RPMI7951 (cell line): Measurements from ENCODE around the gene TNFRSF8. TPM values are rescaled to one million over a fixed set of nuclear protein-coding genes. Genes with fewer than 3 reads are reported as not detected.
A peak's percentile ranks its signal among the peaks of the same experiment; 100 is the strongest.
"Not testable (repeated sequence)": the region's sequence is repeated elsewhere in the genome, so short reads cannot be mapped to it uniquely, and the experiment has no call there.

Source experiments
- DNase-seq: peaks from one replicate; pipeline ENCODE4 v3.0.0-alpha.2; 2012; ENCODE audit warnings: low read depth
- total RNA-seq: library from RNA; depleted of rRNA; stranded (reverse); fragments of >200 nt; shearing (Covaris generic); gene quantifications from 2 replicates; pipeline ENCODE4 v1.2.3, GENCODE V29; 2014

The TNFRSF8 gene
- total RNA-seq, 1 experiment from 2014 or later = not detected

GRCh38 chr1:12038356-12039163 lies 24.5 kb upstream of the TNFRSF8 start:
- DNase-seq = no peak

GRCh38 chr1:12039164-12039525 lies 24.0 kb upstream of the TNFRSF8 start:
- no peak for DNase-seq

GRCh38 chr1:12039824-12040456 lies 23.2 kb upstream of the TNFRSF8 start:
- DNase-seq = not testable (repeated sequence)

DNA sequence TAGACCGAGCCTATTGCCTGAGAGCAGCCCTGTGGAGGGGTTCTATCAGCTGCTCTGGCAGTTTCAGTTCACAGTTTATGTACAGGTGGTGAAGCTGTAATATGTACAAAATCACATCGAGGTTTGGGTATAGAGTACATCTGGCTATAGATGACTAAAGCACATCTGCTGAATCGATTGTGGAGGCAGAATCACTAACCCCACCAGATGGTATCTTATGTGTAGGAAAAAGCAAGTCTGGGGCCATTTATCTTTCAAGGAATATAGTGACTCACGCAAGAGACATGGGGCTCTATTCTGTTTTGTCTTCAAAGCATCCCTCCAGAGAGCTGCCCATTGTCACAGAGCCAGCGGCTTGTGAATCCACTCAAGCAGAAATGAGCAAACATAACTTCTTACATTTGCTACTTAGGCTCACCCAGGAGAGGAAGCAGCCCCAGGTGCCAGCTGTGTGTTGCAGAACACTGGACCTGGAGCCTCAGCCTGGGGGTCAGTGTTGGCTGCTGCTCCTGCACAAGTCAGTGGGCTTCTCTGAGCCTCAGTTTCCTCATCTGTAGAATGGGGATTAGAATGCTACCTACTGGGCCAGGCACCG lies 22.5 kb upstream of the TNFRSF8 start:
- DNase-seq = peak; percentile 92

DNA sequence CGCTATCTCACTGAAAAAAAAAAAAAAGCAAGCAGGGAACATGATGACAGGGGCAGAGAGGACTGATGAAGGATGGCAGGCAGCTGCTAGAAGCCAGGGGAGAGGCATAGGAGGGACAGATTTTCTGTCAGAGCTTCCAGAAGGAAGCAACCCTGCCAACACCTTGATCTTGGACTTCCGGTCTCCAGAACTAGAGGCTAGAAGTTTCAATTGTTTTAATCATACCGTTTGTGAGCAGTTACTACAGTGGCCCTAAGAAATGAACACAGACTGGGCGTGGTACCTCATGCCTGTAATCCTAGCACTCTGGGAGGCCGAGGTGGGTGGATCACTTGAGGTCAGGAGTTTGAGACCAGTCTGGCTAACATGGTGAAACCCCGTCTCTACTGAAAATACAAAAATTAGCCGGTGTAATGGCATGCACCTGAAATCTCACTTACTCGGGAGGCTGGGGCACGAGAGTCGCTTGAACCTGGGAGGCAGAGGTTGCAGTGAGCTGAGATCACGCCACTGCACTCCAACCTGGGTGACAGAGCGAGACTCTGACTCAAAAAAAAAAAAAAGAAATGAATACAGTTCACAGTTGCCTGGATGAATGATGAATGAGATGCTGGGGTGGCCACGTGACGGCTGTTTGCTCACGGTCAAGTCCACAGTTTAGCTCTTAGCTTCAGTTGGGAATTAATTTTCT lies 18.8 kb upstream of the TNFRSF8 start:
- peak; percentile 20 for DNase-seq

GRCh38 chr1:12046749-12047119 lies 16.4 kb upstream of the TNFRSF8 start:
- DNase-seq = no peak

- DNase-seq = peak; percentile 77
Observed at GRCh38 chr1:12047120-12047876, 15.8 kb upstream of the TNFRSF8 start.

DNA sequence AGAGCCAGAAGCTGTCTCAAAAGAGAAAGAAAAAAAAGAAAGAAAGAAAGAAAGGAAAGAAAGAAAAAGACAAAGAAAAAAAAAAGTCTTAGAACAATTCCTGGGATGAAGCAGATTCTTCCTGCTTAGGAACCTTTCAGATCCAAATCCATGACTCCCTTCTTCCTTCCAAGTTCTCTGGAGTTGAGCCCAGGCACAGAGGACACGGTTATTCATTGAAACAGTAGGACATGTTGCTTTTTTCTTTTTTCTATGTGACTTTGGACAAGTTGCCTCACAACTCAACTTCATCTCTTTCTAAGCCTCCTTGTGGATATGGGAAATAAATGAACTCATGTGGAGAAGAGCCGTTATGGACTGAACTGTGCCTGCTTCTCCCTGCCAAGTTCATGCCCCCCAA lies 14.7 kb upstream of the TNFRSF8 start:
- DNase-seq = no peak

DNA sequence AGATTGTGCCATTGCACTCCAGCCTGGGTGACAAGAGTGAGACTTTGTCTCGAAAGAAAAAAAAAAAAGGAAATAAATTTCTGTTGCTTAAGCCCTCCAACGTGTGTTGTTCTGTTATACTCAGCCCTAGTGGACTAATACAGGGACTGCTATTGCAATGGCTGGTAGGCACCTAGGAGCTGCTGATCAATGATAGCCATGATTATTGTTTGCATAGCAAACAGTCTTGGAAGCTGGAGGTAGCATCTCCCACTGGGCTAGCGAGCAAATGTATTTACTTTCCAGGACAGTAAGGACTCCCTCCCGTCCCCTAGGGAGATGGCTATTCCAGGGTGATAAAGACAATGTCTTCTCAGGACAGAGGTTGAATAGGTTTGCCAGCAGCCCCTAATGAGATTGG lies 13.5 kb upstream of the TNFRSF8 start:
- DNase-seq = no peak

- no peak for DNase-seq
Observed at GRCh38 chr1:12051361-12051760, 11.7 kb upstream of the TNFRSF8 start.

DNA sequence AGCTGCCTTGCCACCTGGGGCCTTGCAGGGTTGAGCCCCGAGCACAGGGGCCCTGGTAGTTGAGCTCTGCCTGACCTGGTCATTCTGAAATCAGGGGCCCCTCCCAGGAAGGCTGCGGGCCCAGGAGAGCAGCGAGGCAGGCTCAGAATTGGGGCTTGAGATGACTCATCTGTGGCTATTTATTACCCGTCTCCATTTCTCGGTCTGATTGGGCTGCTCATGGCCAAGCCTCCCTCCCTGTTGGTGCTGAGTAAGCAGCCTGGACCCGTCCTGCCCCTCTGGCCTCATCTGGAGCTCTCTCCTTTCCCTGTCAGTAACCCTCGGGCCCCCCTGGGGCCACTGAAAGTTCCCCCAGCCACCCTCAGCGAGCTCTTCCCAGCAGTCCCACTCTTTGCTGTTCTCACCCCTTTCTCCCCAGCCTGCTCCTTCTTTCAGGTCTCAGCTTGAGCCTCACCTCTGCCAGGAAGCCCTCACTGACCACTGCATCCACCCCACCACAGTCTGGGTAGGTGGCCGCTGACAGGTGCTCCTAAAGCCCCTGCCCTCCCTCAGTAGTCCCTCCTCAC lies 11.0 kb upstream of the TNFRSF8 start:
- DNase-seq = peak; percentile 86

- no peak for DNase-seq
Observed at GRCh38 chr1:12052997-12053686, 10.0 kb upstream of the TNFRSF8 start.

GRCh38 chr1:12053752-12054548 lies 9.2 kb upstream of the TNFRSF8 start:
- no peak for DNase-seq

DNA sequence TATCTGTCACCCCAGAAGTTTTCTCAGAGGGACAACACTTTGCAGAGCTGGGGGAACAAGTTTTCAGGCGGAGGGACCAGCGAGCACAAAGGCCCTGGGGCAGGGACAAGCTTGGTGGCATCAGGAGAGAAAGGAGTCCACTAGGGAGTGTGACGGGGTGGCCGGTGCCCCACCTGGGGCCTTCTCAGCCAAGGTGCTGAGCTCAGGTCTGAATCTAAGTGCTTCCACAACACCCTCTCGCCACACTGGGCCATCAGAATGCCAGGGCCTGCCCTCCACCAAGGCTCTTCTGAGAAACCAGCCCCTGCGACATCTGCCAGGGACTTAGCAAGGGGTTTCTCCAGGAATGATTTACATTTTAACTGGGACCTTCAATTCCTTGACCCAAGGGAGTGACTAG lies 7.8 kb upstream of the TNFRSF8 start:
- DNase-seq = no peak

GRCh38 chr1:12056331-12056841 lies 6.7 kb upstream of the TNFRSF8 start:
- DNase-seq = no peak

GRCh38 chr1:12057382-12057781 lies 5.7 kb upstream of the TNFRSF8 start:
- no peak for DNase-seq

DNA sequence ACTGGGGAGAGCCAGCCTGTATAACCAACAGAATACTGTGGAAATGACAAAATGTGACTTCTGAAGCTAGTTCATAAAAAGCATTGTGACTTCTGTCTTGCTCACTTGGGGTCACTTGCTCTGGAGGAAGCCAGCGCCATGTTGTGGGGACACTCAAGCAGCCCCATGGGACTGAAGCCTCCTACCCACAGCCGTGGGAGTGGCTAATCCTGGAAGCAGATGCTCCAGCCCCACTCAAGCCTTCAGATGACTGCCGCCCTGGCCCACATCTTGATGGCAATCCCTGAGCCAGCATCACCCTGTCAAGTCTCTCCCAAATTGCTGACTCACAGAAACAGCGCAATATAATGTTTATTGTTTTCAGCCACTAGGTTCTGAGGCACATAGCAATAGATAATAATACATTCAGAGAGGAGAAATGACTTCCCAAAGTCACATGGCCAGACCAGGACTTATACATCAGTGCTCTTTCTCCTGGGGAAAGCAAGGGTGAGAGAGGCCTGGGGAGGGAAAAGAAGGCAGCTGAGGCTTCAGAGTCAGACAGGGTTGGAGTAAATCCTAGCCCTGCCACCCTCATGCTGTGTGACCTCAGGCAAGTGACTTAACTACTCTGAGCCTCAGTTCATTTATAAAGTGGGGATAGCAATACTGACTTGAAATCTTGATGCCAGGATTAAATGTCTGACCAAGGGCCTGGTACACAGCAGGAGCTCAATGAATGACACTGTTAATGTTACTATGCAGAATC lies 5.0 kb upstream of the TNFRSF8 start:
- no peak for DNase-seq

DNA sequence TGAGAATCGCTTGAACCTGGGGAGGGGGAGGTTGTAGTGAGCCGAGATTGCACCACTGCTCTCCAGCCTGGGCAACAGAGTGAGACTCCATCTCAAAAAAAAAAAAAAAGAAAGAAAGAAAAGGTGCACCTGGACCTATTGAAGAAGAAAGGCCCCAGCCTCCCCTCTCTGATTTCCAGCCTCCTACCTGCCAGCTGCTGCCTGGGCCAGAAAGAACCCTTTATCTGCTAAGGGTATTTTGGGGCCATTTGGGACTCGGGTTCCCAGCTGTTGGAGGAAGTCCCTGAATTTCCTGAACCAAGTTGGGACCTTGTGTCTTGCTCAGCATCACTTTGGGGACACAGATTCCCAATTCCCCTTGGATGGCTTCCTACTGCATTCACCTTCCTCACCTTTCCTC lies 3.9 kb upstream of the TNFRSF8 start:
- DNase-seq = no peak
